Left ventricle myocardium superior (tissue), 1 donor: ENCODE measurements around the gene LUZP2. TPM values are rescaled to one million over a fixed set of nuclear protein-coding genes. Genes with fewer than 3 reads are reported as not detected.

Experiments used
- ATAC-seq: fragments of 200-7000 bp; cut with Tn5 transposase; one replicate; pipeline ENCODE4 v1.9.1; 2020; ENCODE audit warnings: mild to moderate bottlenecking, moderate library complexity
- DNase-seq: peaks from one replicate; pipeline ENCODE4 v3.0.0-alpha.2; 2020
- intact Hi-C: fragments of 100-400 bp; cut with micrococcal nuclease; formaldehyde crosslinking; loops from one replicate; pipeline ENCODE4 v1.11.0; 2022
- total RNA-seq: library from RNA; stranded (reverse); fragmentation: NEBNext Ultra II Directional; extraction: Animal tissue kit (Norgen Biotek cat#: 25700); gene quantifications from one replicate; pipeline ENCODE4 v1.2.1, GENCODE V29; 2021
- donor health status: DM: no; HTN: yes; CAD: no; lungs with severe emphysema.

LUZP2 gene
- total RNA-seq, 1 donor from 2014 or later, result not detected

DNA sequence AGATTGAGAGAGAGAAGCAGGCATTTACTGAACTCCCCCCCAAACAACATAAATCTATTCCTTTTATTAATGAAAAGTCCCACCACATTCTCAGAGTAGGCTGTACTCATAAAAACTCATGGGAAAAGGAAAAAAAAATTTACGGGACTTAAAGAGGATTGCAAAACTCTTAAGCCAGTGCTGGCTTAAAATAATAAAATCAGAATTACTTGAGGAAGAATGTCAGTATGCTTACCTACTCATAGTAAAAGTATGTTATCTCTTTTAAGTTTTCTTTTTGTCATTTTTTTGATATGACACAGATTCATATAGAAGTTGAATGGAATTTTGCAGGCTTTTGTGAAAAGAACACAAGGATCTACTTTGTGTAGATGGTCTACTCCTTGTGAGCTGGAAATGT is 126.3 kb downstream of the LUZP2 start:
- intact Hi-C loops, result no loop called here
- no peak for DNase-seq
- no peak for ATAC-seq

DNA sequence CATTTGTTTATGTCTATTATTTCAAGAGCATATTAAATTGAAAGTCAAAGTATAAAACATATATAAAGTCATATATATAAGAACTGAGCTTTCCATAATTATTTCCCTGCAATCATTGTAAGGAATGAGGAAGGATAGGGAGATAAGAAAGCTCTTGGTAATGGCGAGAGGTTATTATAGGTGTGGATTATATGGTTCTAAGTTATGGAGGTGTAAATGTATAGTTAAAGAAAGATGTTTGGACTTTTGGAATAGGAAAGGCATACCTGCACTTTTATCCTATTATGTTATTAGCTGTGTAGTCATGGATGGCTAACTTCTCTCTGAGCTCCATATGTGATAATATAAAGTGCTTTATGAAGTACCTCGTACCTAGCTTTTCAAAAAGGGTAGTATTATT is 127.6 kb downstream of the LUZP2 start:
- DNase-seq (no peak), ATAC-seq (no peak)
- intact Hi-C loops, result no loop called here

DNA sequence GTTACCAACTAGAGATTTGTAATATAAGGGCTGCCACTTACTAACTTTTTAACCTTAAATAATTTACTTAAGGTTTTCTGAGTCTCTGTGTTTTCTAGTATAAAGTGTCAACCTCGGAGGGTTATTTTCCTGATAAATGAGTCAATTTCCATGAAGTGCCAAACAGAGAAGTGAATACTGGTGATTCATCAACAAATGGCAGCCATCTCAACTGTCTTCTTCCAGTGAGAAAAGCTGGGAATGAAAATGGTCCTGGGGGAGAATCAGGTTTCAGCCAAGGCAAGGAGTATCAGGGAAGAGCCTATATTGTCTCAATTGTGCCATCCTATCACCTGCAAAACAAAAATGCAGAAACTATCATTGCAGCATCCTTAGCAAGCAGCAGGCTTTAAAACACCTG is 129.1 kb downstream of the LUZP2 start:
- DNase-seq (no peak), ATAC-seq (no peak)
- intact Hi-C loops, result no loop called here

DNA sequence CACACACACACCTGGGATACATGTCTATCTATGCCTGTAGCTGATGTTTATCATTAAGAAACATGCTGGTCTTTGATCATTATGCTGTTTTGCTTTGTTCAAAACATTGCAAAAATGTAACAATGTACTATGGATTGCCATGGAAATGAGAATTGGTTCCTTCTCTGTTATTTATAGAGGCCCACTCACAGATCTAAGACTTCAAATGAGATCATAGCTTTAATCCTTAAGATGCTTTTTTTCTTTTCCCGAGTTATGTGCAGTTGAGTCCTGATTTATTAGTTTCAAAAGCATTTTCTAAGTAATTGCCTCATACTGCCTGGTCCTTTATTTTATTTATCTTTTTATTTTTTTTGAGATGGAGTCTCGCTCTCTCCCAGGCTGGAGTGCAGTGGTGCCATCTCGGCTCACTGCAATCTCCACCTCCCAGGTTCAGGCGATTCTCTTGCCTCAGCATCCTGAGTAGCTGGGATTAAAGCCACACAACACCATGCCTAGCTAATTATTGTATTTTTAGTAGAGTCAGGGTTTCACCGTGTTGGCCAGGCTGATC is 131.4 kb downstream of the LUZP2 start:
- DNase-seq (no peak), ATAC-seq (no peak)
- intact Hi-C loops, result no loop called here

DNA sequence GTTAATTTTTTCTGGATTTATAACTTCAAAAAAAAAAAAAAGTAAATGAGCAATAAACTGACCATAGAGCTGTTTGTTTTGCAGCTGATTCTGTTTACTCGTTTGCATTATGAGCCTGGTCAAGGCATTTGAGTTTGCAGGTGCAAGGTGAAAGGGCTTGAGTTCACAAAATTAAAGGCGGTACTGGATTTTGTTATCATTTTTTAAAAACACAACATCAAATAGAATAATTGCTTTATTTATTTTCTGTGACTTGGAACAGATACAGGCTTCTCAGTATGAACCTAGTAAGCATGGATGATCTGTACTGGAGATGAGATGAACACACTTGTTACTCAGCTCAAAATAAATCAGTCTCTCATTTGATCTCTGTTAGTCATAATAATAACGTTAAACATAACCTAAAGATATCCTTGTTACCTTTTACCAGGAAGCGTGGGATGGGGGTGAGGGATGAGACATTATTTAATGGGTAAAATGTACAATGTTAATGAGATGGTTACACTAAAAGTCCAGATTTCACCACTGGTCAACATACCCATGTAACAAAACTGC is 137.8 kb downstream of the LUZP2 start:
- no peak for ATAC-seq
- intact Hi-C loops, result no loop called here
- no peak for DNase-seq

DNA sequence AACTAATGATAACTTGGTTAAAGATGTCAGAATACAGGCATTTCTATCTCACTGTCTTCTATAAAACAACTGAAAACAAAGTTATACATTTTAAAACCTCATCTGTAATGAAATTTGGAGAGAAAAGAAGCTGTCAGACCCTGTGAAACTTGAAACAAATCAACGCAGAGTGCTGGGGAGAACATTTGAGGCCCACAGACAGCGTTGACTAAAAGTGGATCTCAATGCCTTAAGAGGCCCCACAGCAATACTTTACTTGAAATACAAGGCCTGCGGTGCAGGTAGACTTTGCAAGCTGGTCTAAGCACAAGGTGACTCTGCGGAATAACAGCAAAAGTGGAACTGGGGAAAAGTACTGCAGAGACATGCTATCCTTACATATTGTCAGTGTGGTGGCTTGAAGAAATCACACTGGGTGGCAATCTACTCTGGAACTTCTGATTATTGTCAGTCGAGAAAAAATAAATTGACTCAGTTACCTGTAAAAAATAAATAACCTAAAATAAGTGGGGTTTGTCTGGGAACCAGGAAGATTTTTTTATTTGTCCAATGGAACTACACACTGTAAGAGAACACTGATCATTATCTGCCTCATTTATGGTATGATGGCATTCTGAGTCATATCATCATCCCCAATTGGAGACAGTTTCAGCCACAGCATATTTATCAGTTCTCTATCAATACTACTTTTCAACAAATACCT is 138.9 kb downstream of the LUZP2 start:
- intact Hi-C loops, result no loop called here
- DNase-seq, result no peak

DNA sequence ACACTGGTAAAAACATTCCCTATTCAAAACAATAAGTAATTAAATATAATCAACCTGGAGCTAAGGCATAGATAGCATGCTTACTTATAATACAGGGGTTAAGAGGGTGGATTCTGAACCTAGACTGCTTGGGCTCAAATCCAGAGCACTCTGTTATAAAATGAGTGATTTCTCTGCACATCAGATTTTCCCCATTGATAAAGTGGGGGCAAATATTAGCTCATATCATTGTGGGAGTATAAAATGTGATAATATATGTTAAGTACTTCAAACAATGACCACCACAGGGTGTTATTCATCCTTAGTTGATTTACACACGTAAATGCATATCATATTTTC is 139.4 kb downstream of the LUZP2 start:
- no peak for DNase-seq
- ATAC-seq, result no peak
- intact Hi-C loops, result no loop called here

More for the DNA sequence above, 138.9 kb downstream of the LUZP2 start:
- ATAC-seq, result no peak

DNA sequence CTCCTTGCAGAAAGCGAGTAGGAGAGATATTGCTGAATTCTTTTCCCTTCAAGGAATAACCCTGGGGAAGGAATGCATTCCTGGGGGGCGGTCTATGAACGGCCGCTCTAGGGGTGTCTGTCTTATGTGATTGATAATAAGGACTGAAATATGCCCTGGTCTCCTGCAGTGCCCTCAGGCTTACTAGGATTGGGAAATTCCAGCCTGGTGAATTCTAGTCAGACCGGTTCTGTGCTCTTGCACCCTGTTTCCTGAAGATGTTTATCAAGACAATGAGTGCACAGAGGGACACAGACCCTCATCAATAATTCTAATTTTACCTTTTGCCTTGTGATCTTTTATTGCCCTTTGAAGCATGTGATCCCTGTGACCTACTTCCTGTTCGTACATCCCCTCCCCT is 140.7 kb downstream of the LUZP2 start:
- intact Hi-C loops, result no loop called here
- ATAC-seq, result no peak
- DNase-seq, result no peak

DNA sequence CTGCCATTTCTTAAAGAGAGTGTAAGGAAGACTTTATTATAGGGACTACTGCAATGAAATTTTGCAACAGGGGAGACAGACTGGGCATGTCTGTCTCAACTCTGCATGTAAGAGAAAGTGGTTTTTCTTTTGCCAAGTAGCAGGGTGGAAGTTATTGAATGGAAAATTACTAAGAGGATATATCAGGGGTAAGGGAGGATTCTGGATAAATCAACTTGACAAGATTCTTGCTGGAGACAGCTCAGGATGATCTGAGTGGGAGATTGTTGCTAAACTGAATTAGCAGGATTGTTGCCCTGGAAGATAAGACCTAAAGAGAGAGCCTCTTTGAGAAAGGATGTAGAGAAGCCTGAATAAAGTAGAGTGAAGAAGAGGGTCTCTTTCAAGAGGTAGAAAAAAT is 145.8 kb downstream of the LUZP2 start:
- DNase-seq (no peak), ATAC-seq (no peak)
- intact Hi-C loops, result no loop called here

DNA sequence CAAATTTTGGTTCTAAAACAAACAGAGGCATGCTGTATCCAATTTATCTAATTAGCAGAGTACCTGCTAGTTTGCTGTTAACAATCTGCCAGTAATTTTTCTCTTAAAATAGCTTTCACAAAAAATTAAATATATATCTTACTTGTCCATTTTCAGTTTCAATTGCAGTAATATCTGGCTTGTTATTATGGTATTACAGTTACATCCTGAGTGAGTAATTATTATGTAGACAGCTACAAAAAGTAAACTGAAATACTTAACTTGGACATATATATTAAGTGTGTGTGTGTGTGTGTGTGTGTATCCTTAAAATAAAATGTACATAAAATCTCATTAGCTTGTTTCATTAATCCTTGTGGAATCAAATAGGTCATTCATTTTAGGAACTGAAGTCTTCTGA is 148.7 kb downstream of the LUZP2 start:
- intact Hi-C loops, result no loop called here
- DNase-seq, result no peak
- ATAC-seq, result no peak

DNA sequence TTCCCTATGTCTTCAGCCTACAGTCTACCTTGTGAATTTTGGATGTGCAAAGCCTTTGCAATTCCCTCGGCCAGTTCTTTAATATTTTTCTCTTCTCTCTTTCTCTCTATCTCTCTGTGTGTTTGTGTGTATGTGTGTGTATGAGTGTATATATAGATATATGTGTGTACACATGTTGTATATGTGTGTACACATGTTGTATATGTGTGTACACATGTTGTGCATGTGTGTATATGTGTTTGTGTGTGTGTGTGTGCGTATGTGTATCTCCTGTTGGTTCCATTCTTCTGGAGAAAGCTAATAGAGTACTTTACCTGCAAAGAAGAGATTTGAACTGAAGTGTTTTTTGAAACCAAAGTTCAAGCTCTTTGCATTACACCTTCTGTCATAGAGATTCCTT is 155.0 kb downstream of the LUZP2 start:
- intact Hi-C loops, result no loop called here
- ATAC-seq (no peak), DNase-seq (no peak)

DNA sequence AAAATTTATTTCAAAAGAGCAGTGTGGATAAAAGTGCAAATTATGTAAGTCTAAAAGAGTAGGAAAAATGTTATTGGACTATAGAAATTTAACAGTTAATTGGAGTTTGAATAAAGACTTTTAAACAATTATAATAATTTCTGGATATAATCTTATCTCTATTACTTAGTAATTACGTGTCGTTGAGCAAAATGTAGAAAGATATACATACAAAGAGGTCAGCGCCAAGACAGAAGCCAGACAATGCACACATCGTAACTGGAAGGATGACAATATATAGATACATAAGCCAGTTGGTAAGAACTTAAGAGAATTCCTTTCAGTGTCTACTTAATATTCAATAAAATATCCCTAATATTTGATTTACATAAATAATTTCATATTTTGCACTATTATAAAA is 157.0 kb downstream of the LUZP2 start:
- ATAC-seq (no peak), DNase-seq (no peak)
- intact Hi-C loops, result no loop called here

DNA sequence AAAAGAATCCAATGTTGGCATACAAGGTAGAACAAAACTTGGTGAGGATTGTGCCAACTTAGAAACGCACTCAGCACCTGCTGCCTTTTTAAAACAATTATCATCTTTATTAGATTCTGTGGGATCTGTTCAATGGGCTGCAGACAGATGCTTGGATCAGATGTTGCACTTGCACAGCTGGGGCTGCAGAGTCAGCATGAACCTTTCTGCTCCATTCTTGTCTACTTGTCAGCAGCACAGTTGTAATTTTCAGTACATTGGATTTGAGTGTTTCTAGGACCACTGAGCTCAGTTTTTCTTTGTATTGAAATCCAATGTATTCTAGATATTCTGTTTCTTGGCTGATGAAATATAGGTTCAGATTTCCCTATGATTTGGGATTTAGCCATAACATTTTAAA is 164.5 kb downstream of the LUZP2 start:
- DNase-seq (no peak), ATAC-seq (no peak)
- intact Hi-C loops, result no loop called here

DNA sequence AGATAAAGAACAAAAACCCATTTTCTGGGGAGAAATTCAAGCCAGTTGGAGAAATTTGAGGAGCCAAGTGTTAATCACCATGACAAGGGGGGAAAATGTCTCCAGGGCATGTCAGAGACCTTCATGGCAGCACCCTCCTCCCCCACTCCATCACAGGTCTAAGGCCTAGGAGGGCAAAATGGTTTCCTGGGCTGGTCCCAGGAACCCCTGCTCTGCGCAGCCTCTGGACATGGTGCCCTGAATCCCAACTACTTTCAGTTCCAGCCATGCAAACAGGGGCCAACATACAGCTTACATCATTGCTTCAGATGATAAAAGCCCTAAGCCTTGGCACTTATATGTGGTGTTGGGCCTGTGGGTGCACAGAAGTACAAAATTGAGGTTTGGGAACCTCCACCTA is 167.5 kb downstream of the LUZP2 start:
- DNase-seq, result no peak
- intact Hi-C loops, result no loop called here
- ATAC-seq, result no peak

DNA sequence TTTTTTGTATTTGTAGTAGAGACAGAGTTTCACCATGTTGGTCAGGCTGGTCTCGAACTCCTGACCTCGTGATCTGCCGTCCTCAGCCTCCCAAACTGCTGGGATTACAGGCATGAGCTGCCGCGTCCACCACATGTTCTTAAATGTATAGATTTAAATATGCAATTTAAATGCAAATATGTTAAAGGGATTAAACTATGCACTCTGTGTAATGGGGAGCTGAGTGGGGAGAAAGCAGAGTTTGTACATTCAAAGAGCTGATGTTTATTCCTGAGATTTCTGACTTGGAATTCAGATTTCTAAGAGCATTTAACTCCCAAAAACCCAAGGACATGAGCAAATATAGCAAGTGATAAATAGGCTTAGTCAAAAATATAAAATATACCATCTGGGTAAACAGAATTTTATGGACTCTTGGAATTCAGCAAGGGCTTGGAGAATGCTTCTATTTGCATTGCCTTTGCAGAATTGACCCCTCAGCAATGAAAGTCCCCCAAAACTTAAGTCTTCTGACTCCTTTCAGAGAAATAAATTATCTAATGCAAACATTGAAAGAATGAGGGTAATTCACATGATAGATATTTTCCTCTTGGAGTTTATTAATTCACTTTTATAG is 170.6 kb downstream of the LUZP2 start:
- intact Hi-C loops, result no loop called here
- ATAC-seq, result no peak
- no peak for DNase-seq

DNA sequence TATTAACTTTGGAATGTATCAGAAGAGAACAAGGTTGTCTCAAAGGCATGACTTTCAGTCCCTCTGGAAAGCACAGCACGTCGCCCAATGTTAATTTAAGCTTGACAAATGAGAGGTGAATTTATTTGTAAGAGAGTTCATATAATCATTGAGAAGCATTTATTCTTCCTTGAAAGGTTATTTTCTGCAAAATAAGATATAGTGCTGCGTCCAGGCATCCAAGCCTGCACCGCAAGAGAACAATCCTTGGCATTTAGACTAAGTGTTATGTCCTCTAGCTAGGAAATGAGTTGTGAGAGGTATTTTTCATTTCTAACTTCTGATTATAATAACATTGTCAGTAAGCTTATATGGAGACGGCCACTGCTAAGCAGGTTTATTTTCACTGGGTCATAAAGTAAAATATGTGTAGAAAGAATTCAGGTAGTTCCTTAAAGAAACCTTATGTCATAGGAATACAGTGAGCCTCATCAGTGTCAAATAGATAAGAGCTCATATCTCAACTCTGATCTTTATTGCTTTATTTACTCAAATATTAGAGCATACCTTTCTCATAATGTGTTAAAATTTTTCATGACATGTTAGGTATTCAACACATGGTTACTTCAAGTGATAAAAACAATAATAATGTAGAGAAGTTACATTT is 182.0 kb downstream of the LUZP2 start:
- ATAC-seq (no peak), DNase-seq (no peak)
- intact Hi-C loops, result no loop called here

DNA sequence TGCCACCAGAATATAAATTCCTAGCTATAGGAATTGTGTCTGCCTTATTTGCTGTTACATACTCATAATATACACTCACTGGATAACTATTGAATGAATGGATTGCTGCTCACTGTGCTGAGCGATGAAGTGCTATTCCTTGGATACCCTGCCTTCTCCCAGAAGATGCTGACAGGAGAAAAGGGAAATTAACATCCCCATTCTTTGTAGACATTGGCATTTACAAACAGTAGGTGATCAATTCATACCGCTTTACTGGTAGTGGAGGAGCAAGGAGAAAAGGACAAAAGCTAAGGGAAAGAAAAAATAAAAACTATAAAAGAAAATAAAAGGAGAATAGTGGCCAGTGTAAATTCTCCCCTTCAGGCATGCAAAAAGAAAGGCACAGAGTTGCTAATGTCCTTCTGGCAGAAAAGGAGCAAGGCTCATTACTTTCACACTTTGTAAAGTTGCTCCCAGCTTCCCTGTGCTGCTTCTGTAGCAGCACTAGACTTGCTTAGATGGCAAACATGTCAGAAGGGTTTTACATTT is 183.0 kb downstream of the LUZP2 start:
- intact Hi-C loops, result no loop called here
- no peak for DNase-seq
- no peak for ATAC-seq

DNA sequence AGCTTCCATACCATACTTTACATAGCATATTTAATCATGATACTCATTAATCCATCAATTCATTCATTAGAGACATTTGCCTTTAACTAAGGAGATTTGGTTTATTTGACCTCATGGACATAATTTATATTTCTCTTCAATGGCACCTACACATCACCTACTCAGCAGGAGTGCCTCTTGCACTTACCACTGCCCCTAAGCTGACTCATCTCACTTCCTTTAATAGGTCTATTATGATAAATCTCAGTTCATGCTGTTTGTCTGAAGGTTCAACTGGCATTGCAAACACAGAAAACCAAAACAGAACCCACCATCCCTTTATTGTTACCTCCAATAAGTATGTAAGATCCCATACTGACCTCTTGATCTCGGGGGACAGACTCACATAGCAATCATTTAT is 186.7 kb downstream of the LUZP2 start:
- intact Hi-C loops, result no loop called here
- DNase-seq (no peak), ATAC-seq (no peak)

DNA sequence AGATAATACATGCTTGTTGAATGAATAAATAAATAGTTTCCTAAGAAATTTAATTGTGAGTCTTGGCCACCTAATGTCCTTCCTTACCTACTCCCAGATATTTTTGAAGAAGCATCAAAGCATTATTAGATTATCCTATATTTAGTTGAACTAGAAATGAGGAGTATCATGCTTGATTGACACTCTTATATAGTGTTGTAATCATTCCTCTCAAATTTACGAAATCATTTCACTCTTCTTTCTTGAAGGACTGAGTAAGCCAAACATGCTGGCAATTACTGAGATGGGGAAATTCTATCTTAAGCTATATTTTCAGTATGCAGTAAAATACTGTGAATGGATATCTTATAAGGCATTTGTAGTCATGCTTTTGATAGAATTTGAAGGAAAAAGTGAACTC is 189.0 kb downstream of the LUZP2 start:
- intact Hi-C loops, result no loop called here
- no peak for ATAC-seq
- DNase-seq, result no peak

DNA sequence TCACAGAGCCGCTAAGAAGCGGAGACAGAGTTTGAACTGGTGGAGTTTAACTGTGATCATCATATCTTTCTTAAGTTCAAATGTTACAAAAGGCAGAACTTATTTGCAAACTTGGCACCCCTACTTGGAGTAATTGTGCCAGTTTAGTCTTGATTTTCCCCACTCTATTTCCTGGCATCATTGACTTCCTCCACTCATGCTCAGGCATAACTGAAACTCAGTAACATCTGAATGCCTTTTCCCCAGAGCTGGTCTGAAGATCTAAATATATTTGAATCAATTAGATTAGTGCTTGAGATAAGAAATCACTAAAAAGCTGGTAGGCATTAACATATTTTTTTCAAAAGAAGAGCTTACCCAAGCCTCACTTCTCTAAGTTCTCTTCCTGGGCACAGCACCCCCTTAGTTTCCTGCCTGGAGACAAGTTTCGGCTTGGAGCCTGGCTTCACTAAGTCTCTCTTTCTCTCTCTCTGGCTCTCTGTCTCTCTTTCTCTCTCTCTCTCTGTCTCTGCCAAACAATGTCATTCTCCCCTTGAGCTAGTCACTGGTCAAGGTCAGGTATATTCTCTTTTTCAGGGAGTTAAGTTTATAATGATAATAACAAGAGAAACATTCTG is 190.8 kb downstream of the LUZP2 start:
- intact Hi-C loops, result no loop called here
- ATAC-seq (no peak), DNase-seq (no peak)
